Activated naive CD4-positive, alpha-beta T cell treated with Interleukin-2 at 50 U/mL for 16 hours (primary cell): Measurements from ENCODE around the gene INIP.
"Not testable (repeated sequence)": the region's sequence is repeated elsewhere in the genome, so short reads cannot be mapped to it uniquely, and the experiment has no call there.

ENCODE experiments used
- DNase-seq: peaks from one replicate; pipeline ENCODE4 v3.0.0-alpha.2; 2020

Gene INIP

DNA sequence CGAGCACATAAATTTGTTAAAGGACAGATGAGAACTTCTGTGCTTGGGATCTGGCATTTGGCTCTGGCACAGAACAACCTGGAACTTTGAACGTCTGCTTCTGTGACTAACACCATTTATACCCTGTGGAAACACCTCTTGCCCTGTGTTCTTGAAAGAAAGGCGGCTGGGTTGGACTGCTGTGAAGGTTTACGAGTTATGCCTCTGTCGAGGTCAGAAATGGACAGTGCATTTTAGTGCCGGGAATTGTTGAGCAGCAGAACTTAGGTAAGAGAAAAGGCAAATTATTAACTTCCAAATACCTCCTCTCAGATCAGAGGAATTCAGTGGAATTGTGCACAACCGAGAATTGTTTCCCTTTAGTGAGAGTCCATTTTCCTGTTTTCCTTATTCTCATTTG, 14.1 kb upstream of the INIP start:
- no peak for DNase-seq

DNA sequence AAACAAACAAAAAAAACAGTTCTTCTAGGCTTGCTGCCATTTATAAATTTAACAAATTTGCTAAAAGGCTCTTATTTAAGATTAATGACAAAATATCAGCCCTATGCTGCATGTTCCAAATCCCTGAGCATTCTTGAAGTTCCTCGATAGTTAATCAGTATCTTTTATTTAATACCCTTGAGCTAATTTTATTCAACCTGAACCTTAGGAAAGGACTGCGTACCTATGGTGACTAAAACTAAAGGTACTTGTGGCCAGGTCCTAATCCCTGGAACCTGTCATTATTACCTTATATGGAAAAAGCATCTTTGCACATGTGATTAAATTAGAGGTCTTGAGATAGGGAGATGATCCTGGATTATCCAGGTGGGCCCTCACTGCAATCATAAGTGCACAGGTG, 10.5 kb upstream of the INIP start:
- no peak for DNase-seq

DNA sequence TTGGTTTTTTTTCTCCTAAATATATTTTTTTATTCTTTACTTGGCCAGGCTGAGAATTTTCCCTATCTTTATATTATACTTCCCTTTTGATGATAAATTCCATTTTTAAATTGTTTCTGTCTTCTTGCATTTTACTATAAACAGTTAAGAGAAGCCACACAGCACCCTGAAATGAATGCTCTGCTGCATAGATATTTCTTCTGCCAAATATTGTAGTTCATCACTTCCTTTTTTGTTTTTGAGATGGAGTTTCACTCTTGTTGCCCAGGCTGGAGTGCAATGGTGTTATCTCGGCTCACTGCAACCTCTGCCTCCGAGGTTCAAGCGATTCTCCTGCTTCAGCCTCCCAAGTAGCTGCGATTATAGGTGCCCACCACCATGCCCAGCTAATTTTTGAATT, 8.5 kb upstream of the INIP start:
- no peak for DNase-seq

DNA sequence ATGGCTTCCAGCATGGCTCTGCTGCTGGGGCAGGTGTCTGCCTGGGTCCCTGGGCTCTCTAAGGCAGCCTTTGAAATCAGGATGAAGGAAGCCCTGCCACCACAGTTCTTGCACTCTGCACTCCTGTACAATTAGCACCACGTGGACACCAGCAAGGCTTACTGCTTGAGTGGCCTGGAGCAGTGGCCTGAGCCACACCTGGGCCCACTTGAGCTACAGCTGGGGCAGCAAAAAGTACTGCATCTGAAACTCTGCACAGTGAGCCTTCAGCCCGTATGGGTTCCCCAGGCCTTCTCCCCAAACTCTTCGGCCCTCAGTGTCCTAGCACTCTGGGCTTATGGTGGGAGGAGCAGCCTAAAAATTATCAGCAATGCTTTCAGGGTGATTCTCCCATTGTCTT, 8.0 kb upstream of the INIP start:
- no peak for DNase-seq

DNA sequence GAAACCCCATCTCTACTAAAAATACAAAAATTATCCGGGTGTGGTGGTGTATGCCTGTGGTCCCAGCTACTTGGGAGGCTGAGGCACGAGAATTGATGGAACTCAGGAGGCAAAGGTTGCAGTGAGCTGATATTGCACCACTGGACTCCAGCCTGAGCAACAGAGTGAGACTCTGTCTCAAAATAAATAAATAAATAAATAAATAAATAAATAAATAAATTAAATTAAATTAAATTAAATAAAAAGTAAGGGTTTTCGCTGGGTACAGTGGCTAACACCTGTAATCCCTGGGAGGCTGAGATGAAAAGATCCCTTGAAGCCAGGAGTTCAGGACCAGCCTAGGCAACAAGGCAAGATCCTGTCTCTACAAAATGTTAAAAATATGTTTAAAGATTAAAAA, 4.8 kb upstream of the INIP start:
- DNase-seq = not testable (repeated sequence)

DNA sequence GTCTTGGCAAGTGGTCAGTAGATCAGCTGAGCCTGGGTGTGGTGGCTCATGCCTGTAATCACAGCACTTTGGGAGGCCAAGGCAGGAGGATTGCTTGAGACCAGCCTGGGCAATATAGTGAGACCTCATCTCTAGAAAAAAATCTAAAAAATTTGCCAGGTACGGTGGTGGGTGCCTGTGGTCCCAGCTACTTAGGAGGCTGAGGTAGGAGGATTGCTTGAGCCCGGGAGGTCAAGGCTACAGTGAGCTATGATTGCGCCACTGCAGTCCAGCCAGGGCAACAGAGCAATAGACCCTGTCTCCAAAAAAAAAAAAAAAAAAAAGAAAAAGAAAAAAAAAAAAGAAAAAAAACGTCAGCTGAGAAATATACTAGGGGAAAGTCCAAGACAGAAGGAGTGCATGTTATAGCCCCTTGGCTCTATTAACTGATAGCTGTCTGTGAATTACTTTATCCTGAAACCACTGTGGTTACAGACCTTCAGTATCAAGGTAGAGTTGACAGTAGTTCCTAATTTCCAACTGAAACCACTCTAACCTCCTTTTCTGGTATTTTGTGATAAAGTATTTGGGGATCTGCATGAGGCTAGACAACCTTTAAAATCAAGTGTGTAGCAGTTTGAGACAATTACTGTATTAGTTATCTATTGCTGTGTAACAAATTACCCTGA, 2.3 kb upstream of the INIP start:
- DNase-seq = no peak

DNA sequence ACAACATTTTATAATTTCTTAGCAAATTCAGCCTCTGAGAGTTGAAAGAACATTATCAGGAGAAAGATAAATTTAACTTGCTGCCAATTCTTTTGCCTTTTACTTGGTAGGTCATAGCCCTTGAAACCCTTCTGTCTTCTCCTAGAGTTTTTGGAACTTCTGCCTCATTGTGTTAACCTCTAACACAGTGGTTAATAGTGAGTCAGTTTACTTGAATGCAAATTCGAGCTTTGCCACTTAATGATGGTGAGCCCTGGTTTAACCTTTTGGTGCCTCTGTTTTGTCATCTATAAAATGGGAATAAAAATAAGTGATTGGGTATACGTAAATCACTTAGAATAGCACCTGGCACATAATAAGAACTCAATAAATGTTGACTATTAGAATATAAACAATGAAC, 1.8 kb upstream of the INIP start:
- DNase-seq = no peak

DNA sequence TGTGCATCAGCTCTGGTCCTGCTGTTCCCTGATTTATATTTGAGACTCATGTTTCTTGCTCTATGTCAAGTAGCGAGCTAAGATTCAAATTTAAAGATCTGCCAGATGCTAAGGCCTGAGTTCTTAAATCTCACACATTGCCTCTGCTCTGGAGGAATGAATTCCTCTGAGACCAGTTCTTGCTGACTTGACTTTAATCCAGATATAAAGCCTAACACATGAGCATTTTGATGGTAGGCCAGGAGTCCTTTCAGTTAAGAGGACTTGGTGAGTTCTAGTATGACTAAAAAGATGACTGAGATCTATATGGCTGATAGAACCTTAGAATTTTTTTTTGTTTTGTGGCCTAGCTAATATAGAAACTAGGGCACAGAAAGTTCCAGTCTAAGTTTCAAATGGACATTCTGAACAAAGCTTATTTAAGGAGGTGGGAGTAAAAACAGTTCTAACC, 1.3 kb upstream of the INIP start:
- no peak for DNase-seq

DNA sequence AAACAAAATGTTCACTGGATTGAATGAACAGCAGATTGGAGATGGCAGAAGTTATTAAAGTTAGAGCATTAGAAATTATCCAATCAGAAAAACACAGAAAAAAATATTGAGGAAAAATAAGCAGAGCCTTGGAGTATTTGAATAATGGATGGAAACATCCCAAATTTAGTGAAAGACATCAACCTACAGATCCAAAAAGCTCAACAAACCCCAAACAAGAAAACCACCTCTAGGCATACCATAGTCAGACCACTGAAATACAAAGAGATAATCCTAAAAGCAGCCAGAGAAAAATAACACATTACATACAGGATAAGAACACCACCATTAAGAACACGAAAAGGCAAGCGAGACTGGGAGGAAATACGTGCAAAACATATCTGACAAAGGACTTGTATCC, 5.2 kb downstream of the INIP start:
- DNase-seq = no peak

DNA sequence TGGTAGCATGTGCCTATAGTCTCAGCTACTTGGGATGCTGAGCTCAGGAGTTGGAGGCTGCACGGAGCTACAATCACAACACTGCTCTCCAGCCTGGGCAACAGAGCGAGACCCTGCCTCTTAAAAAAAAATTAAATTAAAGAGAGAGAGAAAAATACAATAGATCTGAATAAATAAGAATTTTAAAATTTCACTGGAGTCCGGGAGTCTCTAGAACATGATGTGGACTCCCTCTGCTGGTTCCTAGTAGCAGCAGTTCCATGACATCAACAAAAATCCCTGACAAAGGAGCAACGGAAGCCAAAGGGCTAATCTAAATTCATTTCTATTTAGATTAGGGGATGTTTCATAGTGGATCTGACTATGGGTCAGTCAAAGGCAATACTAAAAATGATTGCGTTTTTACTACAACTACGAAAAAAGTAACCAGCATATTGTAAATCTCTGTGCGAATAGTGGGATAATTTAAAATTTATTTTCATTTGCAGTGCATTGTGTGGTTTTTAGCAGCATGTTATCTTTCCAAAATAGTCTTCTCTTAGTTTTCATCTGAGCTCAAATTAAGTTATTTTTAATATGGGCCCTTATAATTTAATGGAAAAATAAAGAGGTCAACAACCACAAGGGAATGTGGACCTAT, 6.7 kb downstream of the INIP start:
- DNase-seq = no peak

DNA sequence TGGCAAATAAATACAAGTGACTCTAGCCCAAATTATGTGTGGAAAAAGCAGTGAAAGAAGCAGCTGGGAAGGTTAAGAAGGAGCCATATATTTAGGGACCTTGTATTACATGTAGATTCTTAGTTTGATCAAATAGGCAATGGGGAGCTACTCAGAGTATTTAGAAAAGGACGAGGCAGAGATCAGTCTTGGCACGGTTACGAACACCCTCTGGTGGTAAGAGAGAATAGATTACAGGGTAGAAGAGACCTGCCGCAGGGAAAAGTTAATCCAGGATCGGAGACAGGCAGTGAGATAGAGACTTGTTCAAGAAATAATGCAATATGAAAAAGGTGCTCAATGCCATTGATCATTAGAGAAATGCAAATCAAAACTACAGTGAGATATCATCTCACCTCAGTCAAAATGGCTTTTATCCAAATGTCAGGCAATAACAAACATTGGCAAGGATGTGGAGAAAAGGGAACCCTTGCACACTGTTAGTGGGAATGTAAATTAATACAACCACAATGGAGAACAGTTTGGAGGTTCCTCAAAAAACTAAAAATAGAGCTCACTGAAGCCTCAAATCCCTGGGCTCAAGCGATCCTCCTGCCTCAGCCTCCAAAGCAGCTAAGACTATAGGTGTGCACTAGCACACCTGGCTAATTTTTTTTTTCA, 12.0 kb downstream of the INIP start:
- no peak for DNase-seq

DNA sequence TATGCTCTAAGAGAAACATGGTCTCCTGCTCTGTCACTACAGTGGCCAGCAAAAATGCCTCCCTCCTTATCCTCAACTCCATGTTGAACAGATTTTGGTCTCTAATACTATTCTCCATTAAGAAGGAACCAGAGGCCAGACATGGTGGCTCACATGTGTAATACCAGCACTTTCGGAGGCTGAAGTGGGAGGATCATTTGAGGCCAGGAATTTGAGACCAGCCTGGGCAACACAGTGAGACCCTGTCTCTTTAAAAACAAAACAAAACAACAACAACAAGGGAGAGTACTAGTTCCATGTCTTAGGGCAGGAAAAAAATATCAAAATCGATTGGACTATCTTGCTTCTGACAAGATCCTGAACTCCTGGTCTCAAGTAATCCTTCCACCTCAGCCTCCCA, 14.6 kb downstream of the INIP start:
- DNase-seq = no peak

DNA sequence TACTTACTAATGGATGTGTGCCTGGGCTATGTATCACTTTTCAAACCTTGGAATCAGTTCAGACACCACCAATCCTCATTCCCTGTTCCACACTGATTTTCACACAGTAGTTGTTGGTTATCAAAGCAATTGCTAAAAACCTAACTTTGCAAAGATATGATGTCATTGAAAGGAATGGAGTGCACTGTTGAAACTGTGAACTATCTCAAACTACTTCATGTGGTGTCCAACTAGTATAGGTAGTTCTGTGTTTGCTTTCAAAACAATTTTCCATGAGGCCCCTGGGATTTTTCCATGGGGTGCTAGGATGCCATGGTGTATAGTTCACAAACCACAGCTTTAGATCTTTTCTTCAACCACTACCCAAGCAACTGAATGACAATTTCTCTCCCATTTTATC, 17.8 kb downstream of the INIP start:
- no peak for DNase-seq

DNA sequence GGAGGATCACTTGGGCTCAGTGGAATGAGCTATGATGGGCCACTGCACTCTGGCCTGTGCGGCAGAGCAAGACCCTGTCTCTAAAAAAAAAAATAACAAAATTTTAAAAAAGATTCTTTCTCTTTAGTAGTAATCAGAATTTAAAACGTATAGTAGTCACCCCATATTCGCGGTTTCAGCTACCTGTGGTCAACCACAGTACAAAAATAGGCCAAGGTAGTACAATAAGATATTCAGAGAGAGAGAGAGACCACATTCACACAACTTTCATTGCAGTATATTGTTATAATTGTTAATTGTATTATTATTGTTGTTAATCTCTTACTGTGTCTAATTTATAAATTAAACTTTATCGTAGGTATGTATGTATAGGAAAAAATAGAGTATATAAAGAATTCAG, 18.7 kb downstream of the INIP start:
- no peak for DNase-seq

DNA sequence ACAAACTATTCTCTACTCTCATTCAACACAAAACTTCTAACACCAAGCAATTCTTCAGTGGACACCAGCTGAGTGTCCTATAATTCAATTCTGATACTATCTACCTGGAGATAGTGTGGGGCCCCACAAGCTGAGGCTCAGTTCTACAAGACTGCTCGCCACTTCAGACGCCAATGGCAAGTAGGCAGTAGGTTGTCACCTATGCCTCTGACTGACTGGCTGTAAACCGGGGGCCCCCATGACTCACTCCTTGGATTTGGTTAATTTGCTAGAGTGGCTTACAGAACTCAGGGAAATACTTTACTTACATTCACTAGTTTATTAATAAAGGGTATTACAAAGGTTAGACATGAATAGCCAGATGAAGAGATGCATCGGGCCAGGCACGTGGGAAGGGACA, 21.5 kb downstream of the INIP start:
- DNase-seq = no peak

DNA sequence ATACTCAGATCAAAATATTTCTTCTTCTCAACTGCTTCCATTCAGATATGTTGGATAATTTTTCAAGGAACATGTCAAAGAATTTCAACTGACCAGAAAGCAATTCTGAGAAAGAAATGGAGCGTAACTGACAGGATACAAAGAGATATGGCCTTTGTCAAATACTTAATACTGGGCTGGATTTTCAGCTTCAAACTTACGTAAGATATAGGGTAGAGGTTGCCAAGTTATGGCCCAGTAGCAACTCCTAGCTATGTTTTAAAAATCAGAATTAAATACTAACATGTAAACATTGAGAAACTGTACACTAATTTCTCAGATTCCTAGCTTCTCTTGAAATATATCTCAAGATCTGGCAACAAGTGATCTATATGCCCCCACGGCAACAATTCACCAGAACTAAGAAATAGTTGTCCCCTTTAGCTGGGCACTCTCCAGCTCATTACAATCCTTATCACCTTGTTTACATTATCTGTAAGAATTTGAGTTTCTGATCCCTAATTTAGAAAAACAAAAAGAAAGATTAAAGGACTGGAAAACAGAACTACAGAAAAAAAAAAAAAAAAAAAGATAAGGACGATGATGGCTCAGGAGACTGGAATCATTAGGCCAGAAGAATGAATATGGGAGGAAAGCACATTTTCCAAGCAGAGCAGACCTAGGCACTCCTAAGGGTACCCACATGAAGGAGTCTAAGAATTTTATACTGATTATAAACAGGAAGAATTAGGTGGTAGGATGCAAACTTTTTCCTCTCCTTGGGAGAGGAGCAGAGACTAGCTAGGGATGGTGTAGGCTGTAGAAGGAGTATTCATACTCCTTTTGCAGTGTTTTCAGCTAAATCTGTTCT, 23.0 kb downstream of the INIP start:
- DNase-seq = no peak

DNA sequence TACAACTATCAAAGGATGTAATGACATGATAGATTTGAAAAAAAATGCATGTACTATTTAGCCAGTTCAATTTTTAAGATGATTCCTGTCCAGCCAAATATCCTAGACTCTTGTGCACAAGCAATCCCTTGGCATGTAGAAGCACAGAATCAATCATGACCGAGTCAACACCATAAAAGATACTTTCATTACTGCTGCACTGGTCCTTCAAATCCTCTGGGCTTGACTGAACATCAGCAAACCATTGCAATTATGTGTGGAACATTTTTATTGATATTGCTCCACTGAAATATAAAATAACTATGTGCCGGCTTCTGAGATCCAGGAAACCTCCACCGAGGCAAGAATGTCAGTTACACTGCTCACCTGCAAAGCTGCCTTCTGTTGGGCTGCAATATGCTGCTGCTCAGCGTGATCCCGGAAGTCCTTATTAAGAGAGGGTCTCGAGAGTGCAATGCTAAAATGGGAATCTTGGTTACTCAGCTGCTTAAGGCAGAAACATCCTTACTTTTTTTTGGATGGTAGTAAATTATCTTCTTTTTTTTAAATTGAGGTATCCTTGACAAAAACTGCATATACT, 28.7 kb downstream of the INIP start:
- no peak for DNase-seq

DNA sequence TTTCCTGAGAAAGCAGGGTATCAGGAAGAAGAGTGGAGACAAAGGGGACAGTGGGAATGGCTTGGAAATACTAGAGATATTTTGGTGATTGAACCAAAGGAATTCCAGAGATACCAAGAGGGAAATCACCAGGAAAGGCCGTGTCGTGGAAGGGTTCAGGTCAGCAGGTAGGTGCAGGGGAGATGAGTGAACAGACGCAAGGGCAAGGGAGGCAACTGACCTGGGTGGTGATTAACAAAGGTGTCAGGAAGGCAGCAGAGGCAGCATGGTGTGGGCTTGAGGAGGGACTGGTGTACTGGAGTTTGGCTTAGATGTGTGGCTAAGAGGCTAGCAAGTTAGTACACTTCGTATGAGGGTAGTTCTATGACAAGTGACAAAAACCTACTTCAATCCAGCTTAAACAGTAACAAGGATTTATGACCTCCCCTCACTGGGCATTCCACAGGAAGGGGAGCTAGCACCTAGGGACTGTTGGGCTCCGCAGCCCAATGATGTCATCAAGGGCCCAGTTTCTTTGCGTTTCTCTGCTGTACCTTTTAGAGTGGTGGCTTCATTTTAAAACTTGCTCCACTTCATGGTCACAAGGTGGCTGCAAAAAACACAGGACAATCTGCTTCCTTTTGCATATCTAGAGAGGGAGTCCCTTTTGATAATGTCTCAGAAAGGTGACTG, 37.0 kb downstream of the INIP start:
- DNase-seq = no peak

DNA sequence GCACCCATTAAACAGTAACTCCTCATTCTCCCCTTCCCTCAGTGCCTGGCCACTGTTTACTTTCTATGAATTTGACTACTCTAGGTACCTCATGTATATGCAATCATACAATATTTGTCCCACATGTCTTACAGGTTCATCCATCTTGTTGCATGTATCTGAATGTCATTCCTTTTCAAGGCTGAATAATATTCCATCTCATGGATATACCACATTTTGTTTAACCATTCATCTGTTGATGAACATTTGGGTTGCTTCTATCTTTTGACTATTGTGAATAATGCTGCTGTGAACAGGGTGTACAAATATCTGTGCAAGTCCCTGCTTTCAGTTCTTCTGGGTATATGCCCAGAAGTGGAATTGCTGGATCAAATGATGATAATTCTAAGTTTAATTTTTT, 40.9 kb downstream of the INIP start:
- DNase-seq = no peak

DNA sequence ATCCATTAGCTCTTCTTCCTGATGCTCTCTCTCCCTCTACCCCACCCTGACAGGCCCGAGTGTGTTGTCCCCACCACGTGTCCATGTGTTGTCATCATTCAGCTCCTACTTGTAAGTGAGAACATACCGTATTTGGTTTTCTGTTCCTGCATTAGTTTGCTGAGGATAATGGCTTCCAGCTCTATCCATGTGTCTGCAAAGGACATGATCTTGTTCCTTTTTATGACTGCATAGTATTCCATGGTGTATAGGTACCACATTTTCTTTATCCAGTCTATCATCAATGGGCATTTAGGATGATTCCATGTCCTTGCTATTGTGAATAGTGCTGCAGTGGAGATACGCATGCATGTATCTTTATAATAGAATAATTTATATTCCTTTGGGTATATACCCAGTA, 44.7 kb downstream of the INIP start:
- DNase-seq = not testable (repeated sequence)

DNA sequence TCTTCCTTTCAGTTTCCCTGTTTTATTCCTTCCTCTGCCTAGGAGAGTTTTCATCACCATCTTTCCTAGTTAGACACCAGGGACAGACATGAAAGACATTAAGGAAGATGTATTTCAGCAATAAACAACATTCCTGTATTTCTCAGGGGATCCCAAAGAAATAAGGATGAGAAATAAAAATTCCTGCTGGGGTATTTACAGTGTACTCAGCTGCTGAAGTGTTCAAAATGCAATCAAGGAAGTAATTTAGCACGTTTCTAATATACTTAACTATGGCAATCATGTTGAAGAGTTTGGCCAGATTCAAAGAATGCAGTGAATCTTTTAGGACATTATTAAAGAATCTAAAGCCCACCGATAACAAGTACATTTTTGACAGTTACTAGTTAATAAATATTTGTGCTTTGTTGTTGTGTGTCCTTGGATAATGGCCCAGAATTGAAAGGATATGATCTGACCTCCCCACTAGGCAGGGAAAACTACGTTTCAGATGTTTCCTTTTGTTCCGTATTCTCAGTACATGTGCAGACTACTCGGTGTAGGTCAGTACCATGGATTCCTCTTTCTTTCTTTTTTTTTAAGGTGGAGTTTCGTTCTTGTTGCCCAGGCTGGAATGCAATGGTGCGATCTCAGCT, 46.8 kb downstream of the INIP start:
- no peak for DNase-seq

DNA sequence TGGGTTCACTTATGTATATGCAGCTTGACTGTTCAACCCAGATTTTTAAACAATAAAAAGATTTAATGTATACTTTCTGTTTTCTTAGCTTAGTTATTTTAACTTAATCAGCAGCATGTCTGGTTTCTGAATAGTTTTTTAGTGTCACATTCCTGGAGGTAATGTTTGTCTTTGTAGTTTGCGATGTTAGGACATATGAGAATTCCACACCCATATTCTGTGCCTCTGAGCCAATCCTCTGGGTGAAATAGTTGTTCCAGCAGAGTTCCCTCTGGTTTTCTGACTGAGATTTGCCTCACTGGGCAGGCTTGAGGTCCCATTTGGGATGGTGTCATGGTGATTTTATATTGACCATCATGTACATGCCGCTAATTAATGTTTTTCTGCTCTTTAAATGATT, 48.6 kb downstream of the INIP start:
- DNase-seq = no peak
